Endothelial cell of umbilical vein (primary cell): ENCODE measurements around the gene ARHGEF17. TPM values are rescaled to one million over a fixed set of nuclear protein-coding genes. Genes with fewer than 3 reads are reported as not detected.

Experiments
- BruUV-seq: library from RNA; stranded (reverse); fragments of 400-500 nt; replicated peaks from 2 replicates; lab custom pipeline; 2021; lab: Mats Ljungman, UMichigan
- CTCF ChIA-PET: fragments of 300-600, 350-600 bp; sonication (Branson Sonifier 250); formaldehyde crosslinking; loops from one replicate; lab custom pipeline; 2021; ENCODE audit warnings: antibody characterized with exemption, inconsistent platforms; lab: Charles Lee
- POLR2A ChIA-PET: fragments of 300-600, 350-600 bp; sonication (Branson Sonifier 250); formaldehyde crosslinking; loops from one replicate; lab custom pipeline; 2021; ENCODE audit warnings: antibody characterized with exemption, inconsistent platforms; lab: Charles Lee
- DNase-seq: peaks from one replicate; pipeline ENCODE4 v3.0.0-alpha.2; 2011; ENCODE audit warnings: low read depth, low spot score
- FAIRE-seq: peaks from 2 replicates; lab custom pipeline; 2011; peaks lifted over from hg19 to GRCh38; lab: Jason Lieb, UNC
- H2AFZ ChIP-seq: 2 replicates; pipeline ENCODE4 v1.6.0; 2012; ENCODE audit warnings: low read depth, low read length, control low read depth, inconsistent platforms
- H3K27ac ChIP-seq: 2 replicates; pipeline ENCODE4 v1.5.1; 2011; ENCODE audit warnings: low read depth, mild to moderate bottlenecking, control low read depth, low read length, moderate library complexity; ENCODE audit not compliant: insufficient read depth
- H3K27me3 ChIP-seq, 2 experiments: 2 replicates each; pipeline versions ENCODE4 v1.6.0 to v1.6.1; 2011; ENCODE audit warnings: low read length in 2 of 2, mixed read lengths in 1 of 2; ENCODE audit not compliant: control insufficient read depth in 2 of 2, insufficient read depth in 2 of 2
- H3K36me3 ChIP-seq, 2 experiments: 2 replicates in 1 of 2; 3 replicates in 1 of 2; pipeline ENCODE4 v1.5.1; 2011; ENCODE audit warnings: low read length in 2 of 2, mild to moderate bottlenecking in 1 of 2, moderate library complexity in 1 of 2; ENCODE audit not compliant: control insufficient read depth in 2 of 2, insufficient read depth in 2 of 2; ENCODE audit errors: extremely low read depth in 1 of 2
- H3K4me1 ChIP-seq: 3 replicates; pipeline ENCODE4 v1.5.1; 2011; ENCODE audit warnings: mild to moderate bottlenecking, low read length; ENCODE audit not compliant: control insufficient read depth, insufficient read depth; ENCODE audit errors: extremely low read depth
- H3K4me2 ChIP-seq: 2 replicates; pipeline ENCODE4 v1.6.1; 2011; ENCODE audit warnings: low read length, control low read depth, mixed read lengths; ENCODE audit not compliant: insufficient read depth
- H3K4me3 ChIP-seq, 3 experiments: fragments of 200-600 bp in 1 of 3; sonication (generic), shearing (Covaris generic) in 1 of 3; replicated peaks in 1 of 3; 2 replicates each; pipeline ENCODE4 v1.5.1; 2011 to 2016; ENCODE audit warnings: control low read depth in 3 of 3, low read length in 3 of 3, mild to moderate bottlenecking in 2 of 3, inconsistent platforms in 1 of 3, low read depth in 1 of 3, moderate library complexity in 1 of 3; ENCODE audit not compliant: insufficient read depth in 1 of 3
- H3K79me2 ChIP-seq: 2 replicates; pipeline ENCODE4 v1.6.0; 2012; ENCODE audit warnings: low read length, inconsistent platforms; ENCODE audit not compliant: control insufficient read depth, insufficient read depth
- H3K9ac ChIP-seq: replicated peaks from 2 replicates; pipeline ENCODE3; 2011; ENCODE audit warnings: low read length, control low read depth; ENCODE audit not compliant: insufficient read depth; ENCODE audit errors: extremely low read depth
- H3K9me1 ChIP-seq: replicated peaks from 3 replicates; pipeline ENCODE4 v1.6.0; 2011; ENCODE audit warnings: mild to moderate bottlenecking, low read length; ENCODE audit not compliant: control insufficient read depth, insufficient read depth; ENCODE audit errors: extremely low read depth
- H3K9me3 ChIP-seq: replicated peaks from 2 replicates; pipeline ENCODE4 v1.5.1; 2012; ENCODE audit warnings: low read length, inconsistent platforms; ENCODE audit not compliant: control insufficient read depth, insufficient read depth
- H4K20me1 ChIP-seq: replicated peaks from 2 replicates; pipeline ENCODE3; 2011; ENCODE audit warnings: mild to moderate bottlenecking, low read length; ENCODE audit not compliant: control insufficient read depth, insufficient read depth; ENCODE audit errors: extremely low read depth
- CTCF ChIP-seq, 2 donors: IDR thresholded peaks; 1 replicate in 1 of 2; 2 replicates in 1 of 2; pipeline ENCODE4 v1.5.1; 2011; ENCODE audit warnings: low read length in 2 of 2, mild to moderate bottlenecking in 2 of 2, moderate library complexity in 2 of 2, control low read depth in 1 of 2, inconsistent platforms in 1 of 2, low read depth in 1 of 2; ENCODE audit not compliant: insufficient read depth in 1 of 2; ENCODE audit errors: extremely low read depth in 1 of 2
- EZH2 ChIP-seq: IDR thresholded peaks from 2 replicates; pipeline ENCODE4 v1.6.1; 2012; ENCODE audit warnings: borderline replicate concordance, low read depth, mild to moderate bottlenecking, moderate library complexity, low read length, inconsistent platforms; ENCODE audit not compliant: severe bottlenecking
- FOS ChIP-seq: IDR thresholded peaks from 2 replicates; pipeline ENCODE4 v1.6.1; 2011; ENCODE audit warnings: mild to moderate bottlenecking, low read length, moderate library complexity, borderline replicate concordance; ENCODE audit not compliant: insufficient read depth
- GATA2 ChIP-seq: IDR thresholded peaks from 2 replicates; pipeline ENCODE4 v1.7.0; 2011; ENCODE audit warnings: low read depth, mild to moderate bottlenecking, moderate library complexity, mixed read lengths, low read length; ENCODE audit not compliant: insufficient read length, insufficient read depth
- JUN ChIP-seq: IDR thresholded peaks from 2 replicates; pipeline ENCODE4 v1.6.1; 2011; ENCODE audit warnings: borderline replicate concordance, low read depth; ENCODE audit not compliant: insufficient read length, insufficient read depth
- MAX ChIP-seq: IDR thresholded peaks from 2 replicates; pipeline ENCODE4 v1.6.1; 2011; ENCODE audit not compliant: insufficient read depth, insufficient read length
- MYC ChIP-seq: IDR thresholded peaks from one replicate; pipeline ENCODE4 v1.6.1; 2011; ENCODE audit warnings: mild to moderate bottlenecking, low read depth, low read length
- POLR2A ChIP-seq: IDR thresholded peaks from 2 replicates; pipeline ENCODE4 v1.6.1; 2012; ENCODE audit warnings: low read depth, mild to moderate bottlenecking, control low read depth, low read length
- POLR2AphosphoS5 ChIP-seq: IDR thresholded peaks from 2 replicates; pipeline ENCODE4 v1.6.1; 2012; ENCODE audit warnings: low read depth, mild to moderate bottlenecking, control low read depth, low read length, moderate library complexity; ENCODE audit not compliant: insufficient read depth
- dilution Hi-C: fragments of 300-500 bp; cut with MboI; formaldehyde crosslinking; loops from one replicate; pipeline ENCODE4 v1.15.0; 2019; ENCODE audit warnings: low sequenced_read_pairs; ENCODE audit not compliant: extremely low pct_ligation_motif_present
- intact Hi-C: fragments of 100-400 bp; cut with micrococcal nuclease; formaldehyde crosslinking; loops from one replicate; pipeline ENCODE4 v1.10.0; 2022
- polyA plus RNA-seq, 4 experiments: library from polyadenylated mRNA; depleted of rRNA in 3 of 4; stranded (reverse) in 3 of 4; unstranded in 1 of 4; fragments of >200 nt; gene quantifications; 2 replicates each; pipeline versions ENCODE4 v1.2.1 to v1.2.3, GENCODE V29; 2011 to 2012; ENCODE audit warnings: missing spikeins in 1 of 4
- total RNA-seq: library from RNA; stranded (reverse); gene quantifications from 2 replicates; pipeline ENCODE4 v1.2.3, GENCODE V29; 2021

Gene ARHGEF17
- total and polyA plus RNA-seq, 2 donors (not counting 3 experiments of a cell fraction or from before 2014, with no cell fraction given), result 74.9 to 89.9 TPM

- TF ChIP-seq MYC, result no peak
- no peak for TF ChIP-seq EZH2
- TF ChIP-seq JUN, result no peak
- no peak for TF ChIP-seq GATA2
- no peak for TF ChIP-seq FOS
- TF ChIP-seq POLR2AphosphoS5, result no peak
- TF ChIP-seq POLR2A, result no peak
- H2AFZ ChIP-seq, result no peak overlapping the region
- dilution Hi-C loops, result no loop called here
- BruUV-seq, result no TSS peak
- H3K4me1 ChIP-seq, result no peaks in the 10 kb centered on the region
- ChIA-PET CTCF (interaction anchor here (1.7 to 1.8 kb wide), 2 partner anchors 9 to 55 kb away, joined by 5 to 9 read pairs; no protein-coding TSS in a partner anchor), POLR2A (no interaction called here)
- H3K4me2 ChIP-seq, result no peak overlapping the region
- no peak overlapping the region for H3K9ac ChIP-seq
- no peaks in the 10 kb centered on the region for H3K36me3 ChIP-seq
- no peaks in the 10 kb centered on the region for H3K9me1 ChIP-seq
- H3K27ac ChIP-seq, result no peak overlapping the region
- no peak overlapping the region for H3K4me3 ChIP-seq
- DNase-seq (no peak), FAIRE-seq (no peak)
- intact Hi-C loops, result no loop called here
- no peaks in the 10 kb centered on the region for H4K20me1 ChIP-seq
- H3K79me2 ChIP-seq, result no peaks in the 10 kb centered on the region
- no peaks in the 10 kb centered on the region for H3K9me3 ChIP-seq
- no peaks in the 10 kb centered on the region for H3K27me3 ChIP-seq
Measured at GRCh38 chr11:73280626-73281025, 27.4 kb upstream of the ARHGEF17 start.

GRCh38 chr11:73281201-73281741 is 26.8 kb upstream of the ARHGEF17 start:
- Histone ChIP-seq H3K36me3 (no peaks in the 10 kb centered on the region), H3K79me2 (no peaks in the 10 kb centered on the region), H3K27me3 (no peaks in the 10 kb centered on the region), H3K9me3 (no peaks in the 10 kb centered on the region), H2AFZ (no peak overlapping the region), H3K4me2 (no peak overlapping the region), H3K4me3 (no peak overlapping the region), H3K27ac (no peak overlapping the region), H4K20me1 (no peaks in the 10 kb centered on the region), H3K4me1 (no peaks in the 10 kb centered on the region), H3K9ac (no peak overlapping the region), H3K9me1 (no peaks in the 10 kb centered on the region)
- FAIRE-seq (no peak), DNase-seq (no peak)
- ChIA-PET POLR2A (no interaction called here), CTCF (interaction anchor here (1.7 kb wide), 1 partner anchor 54 kb away, joined by 5 read pairs; no protein-coding TSS in a partner anchor)
- no TSS peak for BruUV-seq
- dilution Hi-C loops (no loop called here), intact Hi-C loops (no loop called here)
- no peak for TF ChIP-seq MAX
- no peak for TF ChIP-seq POLR2A
- TF ChIP-seq FOS, result no peak
- TF ChIP-seq EZH2, result no peak
- no peak for TF ChIP-seq GATA2
- TF ChIP-seq JUN, result no peak
- no peak for TF ChIP-seq CTCF (IDR thresholded peaks at IDR 0.05; ENCODE audit: extremely low read depth in 1 of 2, insufficient read depth in 1 of 2, low read depth in 1 of 2, low read length in 2 of 2)
- TF ChIP-seq POLR2AphosphoS5, result no peak
- TF ChIP-seq MYC, result no peak
